Omental fat pad (tissue), 4 donors: ENCODE results near the gene NTN1. TPM values are rescaled to one million over a fixed set of nuclear protein-coding genes. Genes with fewer than 3 reads are reported as not detected.

Experiments used
- ATAC-seq: fragments of 150-250 bp; one replicate; pipeline ENCODE4 v1.9.1; 2016; ENCODE audit warnings: mild to moderate bottlenecking, moderate library complexity; ENCODE audit not compliant: low FRiP score
- DNase-seq: peaks from one replicate; pipeline ENCODE4 v3.0.0-alpha.2; 2019; ENCODE audit warnings: low spot score
- total RNA-seq, 4 donors: library from RNA; depleted of rRNA; stranded (reverse); fragments of >200 nt; gene quantifications; one replicate each; pipeline ENCODE4 v1.1.0, GENCODE V29; 2016
- TF ChIP-seq, protein P1 (sequence below), 3 donors: fragments of 450-650 bp; IDR thresholded peaks; one replicate each; pipeline ENCODE4 v1.5.1; 2016 to 2017; ENCODE audit warnings: antibody characterized with exemption in 3 of 3, mild to moderate bottlenecking in 3 of 3, moderate library complexity in 2 of 3

The NTN1 gene
- total RNA-seq, 4 donors from 2014 or later = 0.69 to 7.3 (median 2.5) TPM

DNA sequence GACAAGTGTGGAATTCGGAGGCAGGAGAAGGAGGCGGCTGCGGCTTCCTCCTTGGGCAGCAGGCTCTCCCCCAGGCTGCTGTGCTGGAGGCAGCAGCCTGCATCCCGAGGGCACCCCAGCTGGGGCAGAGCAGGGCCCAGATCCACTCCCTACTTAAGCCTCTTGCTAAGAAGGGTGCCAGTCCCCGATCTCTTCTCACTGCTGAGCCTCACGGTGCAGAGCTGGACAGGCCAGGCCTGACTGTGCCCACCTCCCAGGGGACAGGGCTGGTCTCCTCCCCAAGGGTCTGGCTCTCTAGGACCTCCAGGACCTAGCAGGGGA is 210.8 kb downstream of the NTN1 start:
- DNase-seq = no peak
- TF ChIP-seq, protein P1, sequence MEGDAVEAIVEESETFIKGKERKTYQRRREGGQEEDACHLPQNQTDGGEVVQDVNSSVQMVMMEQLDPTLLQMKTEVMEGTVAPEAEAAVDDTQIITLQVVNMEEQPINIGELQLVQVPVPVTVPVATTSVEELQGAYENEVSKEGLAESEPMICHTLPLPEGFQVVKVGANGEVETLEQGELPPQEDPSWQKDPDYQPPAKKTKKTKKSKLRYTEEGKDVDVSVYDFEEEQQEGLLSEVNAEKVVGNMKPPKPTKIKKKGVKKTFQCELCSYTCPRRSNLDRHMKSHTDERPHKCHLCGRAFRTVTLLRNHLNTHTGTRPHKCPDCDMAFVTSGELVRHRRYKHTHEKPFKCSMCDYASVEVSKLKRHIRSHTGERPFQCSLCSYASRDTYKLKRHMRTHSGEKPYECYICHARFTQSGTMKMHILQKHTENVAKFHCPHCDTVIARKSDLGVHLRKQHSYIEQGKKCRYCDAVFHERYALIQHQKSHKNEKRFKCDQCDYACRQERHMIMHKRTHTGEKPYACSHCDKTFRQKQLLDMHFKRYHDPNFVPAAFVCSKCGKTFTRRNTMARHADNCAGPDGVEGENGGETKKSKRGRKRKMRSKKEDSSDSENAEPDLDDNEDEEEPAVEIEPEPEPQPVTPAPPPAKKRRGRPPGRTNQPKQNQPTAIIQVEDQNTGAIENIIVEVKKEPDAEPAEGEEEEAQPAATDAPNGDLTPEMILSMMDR (IDR thresholded peaks at IDR 0.05) = no peak
- no peak for ATAC-seq

DNA sequence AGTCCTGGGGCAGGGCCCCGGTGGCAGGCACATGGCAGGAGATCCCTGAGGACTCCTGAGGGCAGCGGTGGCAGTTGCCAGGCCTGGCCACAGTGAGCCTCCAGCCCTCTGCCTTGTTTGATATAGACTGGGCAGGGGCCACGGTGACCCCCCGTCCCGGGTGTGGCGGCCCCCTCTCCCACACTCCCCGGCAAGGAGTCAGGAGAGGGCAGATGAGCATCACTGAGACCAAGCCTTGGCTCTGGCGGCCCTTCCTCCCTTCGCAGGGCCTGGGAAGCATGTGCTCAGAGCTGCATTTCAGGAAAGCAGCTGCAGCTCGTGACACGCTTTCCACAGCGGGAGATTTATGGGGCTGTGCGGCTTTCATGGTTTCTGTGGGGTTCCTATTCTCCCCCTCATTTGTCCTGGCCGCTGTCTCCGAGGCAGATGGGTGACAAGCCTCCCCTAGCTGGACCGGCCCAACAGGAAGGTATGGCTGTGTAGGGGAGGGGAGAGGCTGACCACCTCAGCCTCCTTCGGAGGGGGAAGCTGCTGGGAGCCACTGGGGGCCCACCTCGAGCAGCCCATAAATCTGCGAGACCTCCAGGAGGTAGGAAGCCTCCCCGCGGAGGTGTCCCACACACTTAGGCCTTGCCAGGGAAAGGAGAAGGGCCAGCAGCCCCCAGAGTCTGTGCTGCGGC is 211.4 kb downstream of the NTN1 start:
- no peak for DNase-seq
- no peak for ATAC-seq
- TF ChIP-seq, protein P1 (IDR thresholded peaks at IDR 0.05) = no peak

DNA sequence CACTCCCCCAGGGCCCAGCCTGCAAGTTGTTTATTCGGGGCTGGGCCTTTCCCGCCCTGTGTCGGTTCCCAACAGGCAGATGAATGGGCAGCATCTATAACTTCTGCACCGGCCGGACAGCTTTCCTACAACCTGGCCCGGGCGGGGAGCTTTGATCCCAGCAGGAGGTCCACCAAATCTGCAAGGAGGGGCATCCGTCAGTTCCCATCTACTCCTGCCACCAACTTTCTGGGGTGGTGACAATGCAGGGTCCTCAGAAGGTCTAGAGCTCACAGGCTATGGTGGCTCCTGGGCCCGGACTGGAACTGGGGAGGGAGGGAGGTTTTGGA is 211.9 kb downstream of the NTN1 start:
- no peak for ATAC-seq
- no peak for DNase-seq

DNA sequence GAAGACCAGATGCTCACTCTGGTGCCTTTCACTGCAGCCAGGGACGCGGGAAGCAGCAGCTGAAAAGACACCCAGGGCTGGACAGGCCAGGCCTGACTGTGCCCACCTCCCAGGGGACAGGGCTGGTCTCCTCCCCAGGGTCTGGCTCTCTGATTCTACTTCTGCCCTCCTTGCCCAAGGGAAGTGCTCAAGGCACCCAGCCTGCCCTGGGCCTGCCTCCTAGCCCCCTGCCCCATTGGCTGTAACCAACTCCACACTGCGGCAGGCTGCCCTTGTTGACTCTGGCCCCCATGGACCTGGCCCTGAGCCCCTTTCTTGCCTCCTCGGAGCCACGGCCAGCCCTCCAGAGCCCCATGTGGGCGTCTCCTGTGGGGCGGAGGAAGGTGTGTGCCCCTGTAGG is 212.5 kb downstream of the NTN1 start:
- DNase-seq = no peak
- TF ChIP-seq, protein P1 (IDR thresholded peaks at IDR 0.05) = no peak
- no peak for ATAC-seq

More for the DNA sequence above, 211.9 kb downstream of the NTN1 start:
- TF ChIP-seq, protein P1 (IDR thresholded peaks at IDR 0.05) = no peak

DNA sequence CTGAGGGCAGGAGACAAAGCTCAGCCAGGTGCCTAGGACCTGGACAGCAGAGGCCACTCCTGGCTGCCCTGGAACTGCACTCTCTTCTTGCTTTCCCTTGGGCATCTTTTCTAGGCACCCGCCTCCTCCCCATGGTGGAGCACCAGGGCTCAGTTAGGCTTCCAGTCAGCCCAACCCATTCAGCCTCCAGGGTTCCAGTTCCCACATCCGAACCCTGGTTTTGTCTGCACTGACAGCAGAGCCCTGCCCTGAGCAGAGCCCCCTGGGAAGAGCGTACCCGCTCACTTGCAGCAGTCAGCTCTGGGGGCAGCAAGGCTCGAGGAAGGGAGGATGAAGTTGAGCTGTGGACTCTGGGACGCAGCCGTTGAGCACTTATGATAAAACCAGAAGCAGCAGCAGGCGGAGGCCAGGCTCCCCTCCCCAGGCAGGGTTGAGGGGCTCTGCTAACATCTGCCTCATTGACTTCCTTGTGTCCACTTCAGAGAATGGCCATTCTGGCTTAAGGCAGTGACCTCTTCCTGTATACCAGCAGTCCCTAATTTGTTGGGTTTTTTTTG is 213.2 kb downstream of the NTN1 start:
- DNase-seq (no peak), ATAC-seq (no peak)
- TF ChIP-seq, protein P1 (IDR thresholded peaks at IDR 0.05) = no peak

DNA sequence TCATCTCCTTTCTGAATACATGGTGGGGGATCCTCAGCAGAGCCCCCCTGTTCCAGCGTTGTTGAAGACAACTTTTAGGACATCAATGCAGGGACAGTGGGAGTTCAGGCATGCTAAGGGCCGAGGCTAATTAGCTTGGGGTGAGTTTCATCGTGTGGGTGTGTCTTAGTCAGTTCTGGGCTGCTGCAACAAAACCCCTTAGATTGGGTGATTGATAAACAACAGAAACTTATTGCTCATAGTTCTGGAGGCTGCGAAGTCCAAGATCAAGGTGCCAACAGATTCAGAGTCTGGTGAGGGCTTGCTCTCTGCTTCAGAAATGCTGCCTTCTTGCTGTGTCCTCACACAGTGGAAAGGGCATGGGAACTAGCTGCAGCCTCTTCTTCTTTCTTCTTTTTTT is 214.0 kb downstream of the NTN1 start:
- DNase-seq = no peak
- no peak for ATAC-seq
- TF ChIP-seq, protein P1 (IDR thresholded peaks at IDR 0.05) = no peak
